Left ventricle myocardium inferior (tissue), 1 donor: ENCODE measurements around the gene VNN1. TPM values are rescaled to one million over a fixed set of nuclear protein-coding genes. Genes with fewer than 3 reads are reported as not detected.

ENCODE experiments used
- DNase-seq: peaks from one replicate; pipeline ENCODE4 v3.0.0-alpha.2; 2020
- H3K27ac ChIP-seq: fragments of 200-600 bp; replicated peaks from 2 replicates; pipeline ENCODE4 v1.8.0; 2021
- H3K27me3 ChIP-seq: fragments of 200-600 bp; 2 replicates; pipeline ENCODE4 v1.8.0; 2021; ENCODE audit warnings: low read depth
- H3K36me3 ChIP-seq: fragments of 200-600 bp; 2 replicates; pipeline ENCODE4 v1.8.0; 2021
- H3K4me1 ChIP-seq: fragments of 200-600 bp; 2 replicates; pipeline ENCODE4 v1.8.0; 2021
- H3K4me3 ChIP-seq: fragments of 200-600 bp; 2 replicates; pipeline ENCODE4 v1.8.0; 2021; ENCODE audit warnings: mild to moderate bottlenecking, moderate library complexity
- H3K9me3 ChIP-seq: fragments of 200-600 bp; replicated peaks from 2 replicates; pipeline ENCODE4 v1.8.0; 2021
- CTCF ChIP-seq: fragments of 200-600 bp; IDR thresholded peaks from 2 replicates; pipeline ENCODE4 v1.8.0; 2021; ENCODE audit warnings: antibody characterized with exemption, mild to moderate bottlenecking, borderline replicate concordance
- intact Hi-C: fragments of 100-400 bp; cut with micrococcal nuclease; formaldehyde crosslinking; loops from one replicate; pipeline ENCODE4 v1.11.0; 2022
- total RNA-seq: library from RNA; stranded (reverse); fragmentation: NEBNext Ultra II Directional; extraction: Animal tissue kit (Norgen Biotek cat#: 25700); gene quantifications from one replicate; pipeline ENCODE4 v1.2.1, GENCODE V29; 2021
- donor health status: DM: no; HTN: yes; CAD: no; lungs with severe emphysema.

VNN1 gene
- total RNA-seq, 1 donor from 2014 or later, result 1.1 TPM

GRCh38 chr6:132751828-132752227, 38.0 kb upstream of the VNN1 start:
- H3K4me3 ChIP-seq, result no peak overlapping the region
- no peaks in the 10 kb centered on the region for H3K4me1 ChIP-seq
- DNase-seq, result no peak
- no peak overlapping the region for H3K27ac ChIP-seq
- H3K27me3 ChIP-seq, result no peaks in the 10 kb centered on the region
- intact Hi-C loops, result no loop called here
- no peaks in the 10 kb centered on the region for H3K36me3 ChIP-seq
- no peak for TF ChIP-seq CTCF
- no peaks in the 10 kb centered on the region for H3K9me3 ChIP-seq

GRCh38 chr6:132751306-132751705, 37.5 kb upstream of the VNN1 start:
- Histone ChIP-seq H3K27me3 (no peaks in the 10 kb centered on the region), H3K4me3 (no peak overlapping the region), H3K36me3 (no peaks in the 10 kb centered on the region), H3K4me1 (no peaks in the 10 kb centered on the region), H3K27ac (no peak overlapping the region), H3K9me3 (no peaks in the 10 kb centered on the region)
- intact Hi-C loops, result no loop called here
- DNase-seq, result no peak
- no peak for TF ChIP-seq CTCF

- no peak for DNase-seq
- no peak overlapping the region for H3K27ac ChIP-seq
- no peak for TF ChIP-seq CTCF
- H3K27me3 ChIP-seq, result no peaks in the 10 kb centered on the region
- no peaks in the 10 kb centered on the region for H3K4me1 ChIP-seq
- intact Hi-C loops, result no loop called here
- no peak overlapping the region for H3K4me3 ChIP-seq
- no peaks in the 10 kb centered on the region for H3K9me3 ChIP-seq
- H3K36me3 ChIP-seq, result no peaks in the 10 kb centered on the region
These were observed 36.8 kb upstream of the VNN1 start for GRCh38 chr6:132750455-132751248.

- intact Hi-C loops, result no loop called here
- DNase-seq, result no peak
- no peak overlapping the region for H3K4me3 ChIP-seq
- no peaks in the 10 kb centered on the region for H3K27me3 ChIP-seq
- H3K4me1 ChIP-seq, result no peaks in the 10 kb centered on the region
- no peak overlapping the region for H3K27ac ChIP-seq
- H3K9me3 ChIP-seq, result no peaks in the 10 kb centered on the region
- no peaks in the 10 kb centered on the region for H3K36me3 ChIP-seq
- no peak for TF ChIP-seq CTCF
These were observed 35.3 kb upstream of the VNN1 start for GRCh38 chr6:132749111-132749510.

GRCh38 chr6:132748446-132748845, 34.6 kb upstream of the VNN1 start:
- Histone ChIP-seq H3K27me3 (no peaks in the 10 kb centered on the region), H3K4me3 (no peak overlapping the region), H3K27ac (no peak overlapping the region), H3K4me1 (no peaks in the 10 kb centered on the region), H3K9me3 (no peaks in the 10 kb centered on the region), H3K36me3 (no peaks in the 10 kb centered on the region)
- DNase-seq, result no peak
- no peak for TF ChIP-seq CTCF
- intact Hi-C loops, result no loop called here
